Fibroblast of the aortic adventitia (primary cell): ENCODE data around the gene HSBP1. TPM values are rescaled to one million over a fixed set of nuclear protein-coding genes. Genes with fewer than 3 reads are reported as not detected.

Source experiments
- DNase-seq: peaks from one replicate; pipeline ENCODE4 v3.0.0-alpha.2; 2010; ENCODE audit warnings: low read depth
- H3K4me3 ChIP-seq: 2 replicates; pipeline ENCODE4 v1.5.1; 2011; ENCODE audit warnings: low read depth, mild to moderate bottlenecking, control low read depth, low read length, moderate library complexity
- total RNA-seq: library from RNA; depleted of rRNA; stranded (reverse); fragments of >200 nt; gene quantifications from 2 replicates; pipeline ENCODE4 v1.2.3, GENCODE V29; 2012; ENCODE audit warnings: low replicate concordance
- TF ChIP-seq, protein P1 (sequence below): IDR thresholded peaks from 2 replicates; pipeline ENCODE4 v1.5.1; 2011; ENCODE audit warnings: mild to moderate bottlenecking, low read length, control low read depth, inconsistent platforms; ENCODE audit not compliant: insufficient read depth

Gene HSBP1
- 19.0 and 77.8 TPM in 2 replicates for total RNA-seq

DNA sequence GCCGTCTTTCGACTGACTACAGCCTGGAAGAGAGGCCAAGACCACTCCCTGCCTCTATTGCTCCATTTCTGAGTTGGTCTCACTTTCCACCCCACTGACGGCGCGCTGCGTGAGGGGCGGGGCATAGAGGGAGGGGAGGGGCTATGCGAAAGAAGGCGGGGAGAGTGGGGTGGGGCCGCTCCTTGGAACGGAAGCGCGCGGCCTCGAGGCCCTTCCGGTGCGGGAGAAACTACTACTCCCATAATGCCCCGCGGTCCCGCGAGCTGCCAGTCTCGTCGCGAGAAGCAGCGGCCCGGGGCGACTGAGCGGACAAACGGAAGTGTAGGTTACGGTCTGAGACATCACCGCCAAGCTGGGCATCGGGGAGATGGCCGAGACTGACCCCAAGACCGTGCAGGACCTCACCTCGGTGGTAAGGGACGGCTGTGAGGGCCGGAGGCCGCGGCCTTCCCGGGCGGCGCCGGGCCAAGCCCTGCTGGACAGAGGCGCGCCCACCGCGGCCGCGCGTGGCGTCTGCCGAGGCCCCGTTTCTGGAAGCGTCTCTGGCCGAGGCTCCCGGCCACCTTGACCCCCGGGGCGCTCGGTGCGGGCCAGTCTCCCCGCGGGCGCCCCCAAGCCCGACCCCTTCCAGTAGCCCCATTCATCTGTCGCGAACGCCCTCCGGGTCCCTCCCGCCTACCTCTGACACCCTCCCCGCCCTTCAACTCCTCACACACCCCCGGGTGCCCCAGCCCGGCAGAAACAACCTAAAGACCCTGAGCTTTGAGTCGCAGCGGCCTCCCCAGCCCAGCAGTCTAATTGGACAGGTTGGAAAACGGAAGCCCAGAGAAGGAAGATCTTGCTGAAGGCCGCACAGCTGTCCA, at the start of gene HSBP1:
HSBP1 (plus strand) TSS at position 269 of the 863 bp plus-strand sequence; CDS start at position 368, 99 bp downstream.
- peak; percentile 87 for DNase-seq
- TF ChIP-seq, protein P1, sequence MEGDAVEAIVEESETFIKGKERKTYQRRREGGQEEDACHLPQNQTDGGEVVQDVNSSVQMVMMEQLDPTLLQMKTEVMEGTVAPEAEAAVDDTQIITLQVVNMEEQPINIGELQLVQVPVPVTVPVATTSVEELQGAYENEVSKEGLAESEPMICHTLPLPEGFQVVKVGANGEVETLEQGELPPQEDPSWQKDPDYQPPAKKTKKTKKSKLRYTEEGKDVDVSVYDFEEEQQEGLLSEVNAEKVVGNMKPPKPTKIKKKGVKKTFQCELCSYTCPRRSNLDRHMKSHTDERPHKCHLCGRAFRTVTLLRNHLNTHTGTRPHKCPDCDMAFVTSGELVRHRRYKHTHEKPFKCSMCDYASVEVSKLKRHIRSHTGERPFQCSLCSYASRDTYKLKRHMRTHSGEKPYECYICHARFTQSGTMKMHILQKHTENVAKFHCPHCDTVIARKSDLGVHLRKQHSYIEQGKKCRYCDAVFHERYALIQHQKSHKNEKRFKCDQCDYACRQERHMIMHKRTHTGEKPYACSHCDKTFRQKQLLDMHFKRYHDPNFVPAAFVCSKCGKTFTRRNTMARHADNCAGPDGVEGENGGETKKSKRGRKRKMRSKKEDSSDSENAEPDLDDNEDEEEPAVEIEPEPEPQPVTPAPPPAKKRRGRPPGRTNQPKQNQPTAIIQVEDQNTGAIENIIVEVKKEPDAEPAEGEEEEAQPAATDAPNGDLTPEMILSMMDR = no peak
- peak within 1 kb of the TSS; percentile 92 for H3K4me3 ChIP-seq

DNA sequence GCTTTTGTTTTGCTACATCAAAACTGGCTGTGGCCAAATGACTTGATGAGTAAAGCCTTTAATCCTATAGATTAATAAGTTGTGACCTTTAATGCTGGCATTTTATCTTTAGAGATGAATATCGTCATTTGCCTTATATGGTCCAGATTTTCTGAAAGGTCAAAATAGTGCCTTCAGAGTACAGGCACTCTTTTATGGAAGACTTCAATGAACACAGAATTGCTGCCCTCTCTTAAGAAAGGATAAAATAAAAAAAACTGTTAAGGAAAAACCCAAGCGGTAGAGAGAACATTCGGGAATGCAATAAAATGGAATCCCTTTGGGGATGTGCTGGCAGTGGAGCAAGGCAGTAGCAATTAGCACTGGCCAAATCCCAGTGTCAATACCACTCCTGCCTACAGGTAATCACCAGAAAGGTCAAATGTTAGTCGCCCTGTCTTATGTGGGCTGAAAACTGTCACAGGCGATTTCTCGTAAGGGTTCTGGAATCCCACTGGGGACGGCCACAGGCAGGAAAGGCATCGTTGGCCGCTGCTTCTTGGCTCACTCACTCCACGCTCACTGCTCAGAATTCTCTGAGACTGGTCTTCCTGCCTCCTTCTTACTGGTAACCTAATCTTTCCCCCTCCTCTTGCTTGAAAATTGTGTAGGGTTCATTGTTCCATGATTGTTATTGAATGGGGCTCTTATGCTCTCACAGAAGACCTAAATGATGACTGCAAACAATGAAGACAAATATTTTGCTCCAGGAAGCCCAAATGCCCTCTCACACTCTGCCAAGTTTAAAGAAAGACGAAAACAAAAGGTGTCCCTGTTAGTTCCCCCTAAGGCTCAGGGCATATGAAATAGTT, 45.4 kb upstream of the HSBP1 start:
- TF ChIP-seq, protein P1 = no peak
- no peak for DNase-seq
- no peak overlapping the region for H3K4me3 ChIP-seq

DNA sequence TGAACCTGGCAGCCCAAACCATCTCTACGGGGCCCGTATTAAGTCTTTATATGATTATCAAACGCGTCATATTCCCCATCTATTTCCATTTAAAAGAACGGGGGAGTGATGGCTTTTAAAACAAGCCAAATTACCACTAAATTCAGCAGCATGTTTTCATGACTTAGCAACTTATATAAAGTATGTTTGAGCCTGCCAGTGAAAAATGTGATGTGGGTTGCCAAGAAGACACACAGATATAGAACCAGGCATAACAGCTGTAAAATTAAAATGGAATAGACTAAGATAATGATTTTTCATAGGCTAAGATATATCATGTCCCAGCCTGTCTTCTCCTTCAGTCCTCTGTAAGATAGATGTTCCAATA, 44.8 kb upstream of the HSBP1 start:
- no peak overlapping the region for H3K4me3 ChIP-seq
- DNase-seq = no peak
- TF ChIP-seq, protein P1 = no peak

DNA sequence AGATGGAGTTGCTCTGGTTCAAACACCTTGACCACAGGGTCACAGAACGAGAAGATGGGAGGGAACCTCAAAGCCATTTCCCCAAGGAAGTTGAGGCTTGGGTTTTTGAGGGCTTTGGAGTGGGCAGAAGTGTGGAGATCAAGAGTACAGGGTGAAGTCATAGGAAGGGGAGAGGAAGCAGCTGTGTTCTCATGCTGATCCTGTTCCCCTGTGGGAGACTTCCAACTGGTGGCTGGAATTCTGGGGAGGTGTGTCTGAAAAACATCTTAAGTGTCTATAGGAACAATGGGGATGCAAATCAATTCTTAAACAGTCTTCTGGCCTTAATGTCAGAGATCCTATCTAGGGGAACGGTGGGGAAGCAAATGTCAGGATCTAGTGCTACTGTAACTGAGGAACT, 38.8 kb upstream of the HSBP1 start:
- TF ChIP-seq, protein P1 = no peak
- DNase-seq = no peak
- no peak overlapping the region for H3K4me3 ChIP-seq

DNA sequence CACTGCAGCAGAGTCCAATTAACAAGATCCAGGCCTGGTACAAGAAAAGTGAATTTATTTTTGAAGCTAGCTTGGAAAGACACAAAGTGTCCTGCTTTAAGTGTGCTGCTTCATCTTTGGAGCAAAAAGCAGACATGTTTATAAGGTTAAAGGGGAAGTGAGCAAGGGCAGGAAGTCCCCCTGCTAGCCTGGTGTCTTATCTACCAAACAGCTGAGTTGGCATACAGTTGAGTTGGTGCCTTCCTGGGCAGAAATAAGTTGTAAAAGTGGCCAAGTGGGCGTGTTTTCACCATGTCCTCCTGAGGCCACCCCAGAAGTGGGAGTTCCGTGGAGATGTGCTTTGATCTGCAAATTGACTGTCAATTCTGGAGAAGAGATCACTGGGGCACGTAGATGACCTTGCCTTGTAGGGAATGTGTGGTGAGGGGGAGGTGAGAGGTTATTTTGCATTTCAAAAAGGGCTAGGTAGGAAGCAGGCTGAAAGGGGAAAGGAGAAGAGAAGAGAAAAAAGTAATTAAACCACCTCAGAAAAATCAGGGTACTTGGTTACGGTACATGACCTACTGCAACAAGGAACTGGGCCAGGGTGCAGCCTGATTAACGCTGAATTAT, 38.3 kb upstream of the HSBP1 start:
- no peak for DNase-seq
- TF ChIP-seq, protein P1 = no peak
- no peak overlapping the region for H3K4me3 ChIP-seq

DNA sequence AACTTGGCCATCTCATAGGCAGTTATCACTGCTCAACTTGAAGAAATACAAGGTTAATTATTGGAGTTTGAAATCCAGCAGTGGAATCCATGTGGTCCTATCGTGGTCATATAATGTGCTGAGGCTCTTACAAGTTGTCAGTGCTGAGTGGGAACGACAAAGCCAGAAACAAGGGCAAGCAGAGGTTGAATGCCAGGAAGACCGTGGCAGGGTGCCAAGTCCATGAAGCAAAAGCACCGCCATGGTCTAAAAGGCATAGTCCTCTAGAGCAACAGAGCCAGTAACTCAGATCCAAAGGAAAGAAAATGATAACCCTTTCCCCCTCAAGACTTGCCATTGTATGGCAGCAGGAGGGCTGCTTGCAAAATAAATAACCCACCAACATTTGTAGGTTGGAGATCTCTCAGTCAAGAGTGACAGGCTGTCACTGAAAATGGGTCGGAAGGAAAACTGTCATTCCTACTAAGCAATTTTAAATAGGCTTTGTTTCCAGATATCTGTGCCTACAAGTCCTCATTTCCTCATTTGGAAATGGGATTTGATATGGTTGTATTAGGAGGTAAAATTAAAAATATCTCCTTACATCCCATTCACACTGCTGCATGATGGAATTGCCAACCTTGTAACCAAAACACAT, 36.4 kb upstream of the HSBP1 start:
- H3K4me3 ChIP-seq = no peak overlapping the region
- TF ChIP-seq, protein P1 = no peak
- peak; percentile 2 for DNase-seq
